Measurements from ENCODE around the gene AKT3. TPM values are rescaled to one million over a fixed set of nuclear protein-coding genes. Genes with fewer than 3 reads are reported as not detected.
"Not testable (repeated sequence)": the region's sequence is repeated elsewhere in the genome, so short reads cannot be mapped to it uniquely, and the experiment has no call there.

AKT3 gene
- total and polyA plus RNA-seq, 8 donors, result 5.5 to 100 (median 13.8) TPM

GRCh38 chr1:243663651-243664050 lies 186.4 kb downstream of the AKT3 start:
- no peak for TF ChIP-seq POLR2A (IDR thresholded peaks at IDR 0.05)
- TF ChIP-seq CTCF (IDR thresholded peaks at IDR 0.05), result no peak
- TF ChIP-seq POLR2AphosphoS5 (IDR thresholded peaks at IDR 0.05), result no peak
- TF ChIP-seq EP300 (IDR thresholded peaks at IDR 0.05), result no peak
- 88 to 100% (median 96%) methylated on average over 1 of the region's 1 CpG for WGBS, 5 donors

DNA sequence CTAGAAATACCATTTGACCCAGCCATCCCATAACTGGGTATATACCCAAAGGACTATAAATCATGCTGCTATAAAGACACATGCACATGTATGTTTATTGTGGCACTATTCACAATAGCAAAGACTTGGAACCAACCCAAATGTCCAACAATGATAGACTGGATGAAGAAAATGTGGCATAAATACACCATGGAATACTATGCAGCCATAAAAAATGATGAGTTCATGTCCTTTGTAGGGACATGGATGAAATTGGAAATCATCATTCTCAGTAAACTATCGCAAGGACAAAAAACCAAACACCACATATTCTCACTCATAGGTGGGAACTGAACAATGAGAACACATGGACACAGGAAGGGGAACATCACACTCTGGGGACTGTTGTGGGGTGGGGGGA lies 187.9 kb downstream of the AKT3 start:
- H3K27ac ChIP-seq; H3K4me1 ChIP-seq; DNase-seq; H3K4me3 ChIP-seq; H3K27me3 ChIP-seq; H3K9me3 ChIP-seq; intact Hi-C loops (cut with DNase I; ENCODE audit: low total_unique reads): not testable (repeated sequence)
- 86% methylated on average over 1 of the region's 1 CpG; no CpG with 5 or more reads in 4 of the 5 donors for WGBS, 5 donors
- H3K36me3 ChIP-seq, result peaks cover 0 to 10% (median 3%) of the 10 kb centered on the region in 4 donors

More at GRCh38 chr1:243663651-243664050, 186.4 kb downstream of the AKT3 start:
- Histone ChIP-seq H3K36me3 (peaks cover 0 to 9% (median 2%) of the 10 kb centered on the region in 4 donors), H3K27me3 (no peaks in the 10 kb centered on the region), H3K4me3 (no peak overlapping the region), H3K27ac (no peak overlapping the region), H3K4me1 (no peaks in the 10 kb centered on the region), H3K9me3 (no peaks in the 10 kb centered on the region)
- DNase-seq, result no peak
- intact Hi-C loops (cut with DNase I; ENCODE audit: low total_unique reads), result no loop called here

DNA sequence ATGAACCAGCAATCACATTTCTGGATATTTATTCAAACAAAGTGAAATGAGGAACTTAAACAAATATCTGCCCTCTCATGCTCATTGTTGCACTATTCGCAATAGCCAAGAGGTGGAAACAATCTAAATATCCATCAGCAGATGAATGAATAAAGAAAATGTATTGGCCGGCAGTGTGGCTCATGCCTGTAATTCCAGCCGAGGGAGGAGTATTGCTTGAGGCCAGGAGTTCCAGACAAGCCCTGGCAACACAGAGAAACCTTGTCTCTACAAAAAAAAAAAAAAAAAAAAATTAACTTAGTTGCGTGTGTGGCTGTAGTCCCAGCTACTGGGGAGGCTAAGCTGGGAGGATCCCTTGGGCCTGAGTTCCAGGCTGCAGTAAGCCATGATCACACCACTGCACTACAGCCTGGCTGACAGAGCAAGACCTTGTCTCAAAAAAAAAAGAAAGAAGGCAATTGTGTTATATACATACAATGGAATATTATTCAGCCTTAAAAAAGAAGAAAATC lies 191.4 kb downstream of the AKT3 start:
- Histone ChIP-seq H3K4me3 (no peak overlapping the region), H3K36me3 (peaks cover 0 to 10% (median 3%) of the 10 kb centered on the region in 4 donors), H3K27ac (no peak overlapping the region), H3K27me3 (no peaks in the 10 kb centered on the region), H3K4me1 (no peaks in the 10 kb centered on the region), H3K9me3 (no peaks in the 10 kb centered on the region)
- TF ChIP-seq EP300 (IDR thresholded peaks at IDR 0.05) (no peak), POLR2AphosphoS5 (IDR thresholded peaks at IDR 0.05) (no peak), CTCF (IDR thresholded peaks at IDR 0.05) (no peak), POLR2A (IDR thresholded peaks at IDR 0.05) (no peak)
- DNase-seq, result no peak
- 77 to 95% (median 92%) methylated on average over 4 of the region's 4 CpGs for WGBS, 5 donors
- intact Hi-C loops (cut with DNase I; ENCODE audit: low total_unique reads), result no loop called here

DNA sequence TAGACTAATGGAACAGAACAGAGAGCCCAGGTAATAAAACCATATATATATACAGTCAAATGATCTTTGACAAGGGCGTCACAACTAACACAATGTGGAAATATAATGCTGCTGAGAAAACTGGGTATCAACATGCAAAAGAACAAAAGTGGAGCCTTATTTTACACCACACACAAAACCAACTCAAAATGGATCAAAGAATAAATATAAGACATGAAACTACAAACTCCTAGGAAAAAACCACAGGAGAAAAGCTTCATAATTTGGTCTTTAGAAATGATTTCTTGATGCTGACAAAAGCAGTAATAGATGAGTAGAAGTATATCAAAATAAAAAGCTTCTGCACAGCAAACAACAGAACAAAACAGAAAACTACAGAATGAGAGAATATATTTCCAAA lies 192.2 kb downstream of the AKT3 start:
- Histone ChIP-seq H3K4me3 (no peak overlapping the region), H3K27ac (no peak overlapping the region), H3K36me3 (peaks cover 0 to 10% (median 3%) of the 10 kb centered on the region in 4 donors), H3K4me1 (no peaks in the 10 kb centered on the region), H3K9me3 (no peaks in the 10 kb centered on the region), H3K27me3 (no peaks in the 10 kb centered on the region)
- intact Hi-C loops (cut with DNase I; ENCODE audit: low total_unique reads), result no loop called here
- TF ChIP-seq CTCF (IDR thresholded peaks at IDR 0.05) (no peak), EP300 (IDR thresholded peaks at IDR 0.05) (no peak), POLR2A (IDR thresholded peaks at IDR 0.05) (no peak), POLR2AphosphoS5 (IDR thresholded peaks at IDR 0.05) (no peak)
- 92 to 95% (median 95%) methylated on average over 1 of the region's 1 CpG for WGBS, 5 donors
- DNase-seq, result no peak

DNA sequence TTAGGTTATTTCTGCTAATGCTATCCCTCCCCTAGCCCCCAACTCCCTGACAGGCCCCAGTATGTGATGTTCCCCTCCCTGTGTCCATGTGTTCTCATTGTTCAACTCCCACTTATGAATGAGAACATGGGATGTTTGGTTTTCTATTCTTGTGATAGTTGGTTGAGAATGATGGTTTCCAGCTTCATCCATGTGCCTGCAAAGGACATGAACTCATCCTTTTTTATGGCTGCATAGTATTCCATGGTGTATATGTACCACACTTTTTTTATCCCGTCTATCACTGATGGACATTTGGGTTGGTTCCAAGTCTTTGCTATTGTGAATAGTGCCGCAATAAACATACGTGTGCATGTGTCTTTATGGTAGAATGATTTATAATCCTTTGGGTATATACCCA lies 200.5 kb downstream of the AKT3 start:
- H3K27me3 ChIP-seq; H3K27ac ChIP-seq; H3K4me3 ChIP-seq; DNase-seq; H3K9me3 ChIP-seq; intact Hi-C loops (cut with DNase I; ENCODE audit: low total_unique reads); H3K4me1 ChIP-seq: not testable (repeated sequence)
- WGBS, 5 donors, result 90 to 100% (median 97%) methylated on average over 3 of the region's 3 CpGs
- H3K36me3 ChIP-seq, result peaks cover 0 to 23% (median 10%) of the 10 kb centered on the region in 4 donors
